ENCODE data around the gene WFIKKN1.

DNA sequence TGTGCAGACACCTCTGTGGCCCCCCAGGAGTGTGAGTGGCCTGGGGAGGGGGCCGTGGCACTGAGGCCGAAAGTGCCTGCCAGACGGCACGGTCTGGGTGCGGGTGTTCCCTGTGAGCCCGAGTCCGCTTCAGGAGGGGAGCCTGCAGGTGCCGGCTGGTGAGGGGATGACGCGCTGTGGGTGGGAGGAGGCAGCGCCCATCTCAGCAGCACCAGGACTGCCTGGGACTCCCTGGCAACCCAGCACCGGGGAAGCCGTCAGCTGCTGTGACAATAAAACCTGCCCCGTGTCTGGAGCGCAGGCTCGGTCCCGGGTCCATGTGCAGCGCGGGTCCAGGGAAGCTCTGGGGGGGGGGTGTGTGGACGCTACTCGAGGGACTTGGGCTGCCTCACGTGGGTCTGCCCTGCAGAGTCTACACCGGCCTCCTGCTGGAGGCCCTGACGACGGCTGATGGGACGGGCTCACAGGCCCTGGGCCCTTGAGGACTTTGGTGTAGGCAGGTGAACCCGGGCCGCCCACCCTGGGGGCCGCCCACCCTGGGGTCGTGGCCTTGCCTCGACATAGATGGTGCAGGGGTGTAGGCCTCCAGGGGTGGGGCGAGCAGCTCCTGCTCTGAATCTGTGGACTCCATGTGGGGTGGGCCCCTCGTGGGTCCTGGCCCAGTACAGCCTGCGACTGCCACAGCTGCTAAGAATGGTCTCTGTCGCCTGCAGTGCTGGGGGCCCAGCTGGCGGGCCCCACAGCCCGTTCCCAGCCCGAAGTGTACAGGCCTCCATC is 46.8 kb upstream of the WFIKKN1 start:
- no peak for TF ChIP-seq CTCF (IDR thresholded peaks at IDR 0.05)
- no peak for TF ChIP-seq POLR2A (IDR thresholded peaks at IDR 0.05)
